Amniotic stem cell (primary cell): Measurements from ENCODE around the gene EVI5.

ENCODE experiments used
- DNase-seq: peaks from one replicate; lab custom pipeline; 2025; lab: John Stamatoyannopoulos, UW

The EVI5 gene

DNA sequence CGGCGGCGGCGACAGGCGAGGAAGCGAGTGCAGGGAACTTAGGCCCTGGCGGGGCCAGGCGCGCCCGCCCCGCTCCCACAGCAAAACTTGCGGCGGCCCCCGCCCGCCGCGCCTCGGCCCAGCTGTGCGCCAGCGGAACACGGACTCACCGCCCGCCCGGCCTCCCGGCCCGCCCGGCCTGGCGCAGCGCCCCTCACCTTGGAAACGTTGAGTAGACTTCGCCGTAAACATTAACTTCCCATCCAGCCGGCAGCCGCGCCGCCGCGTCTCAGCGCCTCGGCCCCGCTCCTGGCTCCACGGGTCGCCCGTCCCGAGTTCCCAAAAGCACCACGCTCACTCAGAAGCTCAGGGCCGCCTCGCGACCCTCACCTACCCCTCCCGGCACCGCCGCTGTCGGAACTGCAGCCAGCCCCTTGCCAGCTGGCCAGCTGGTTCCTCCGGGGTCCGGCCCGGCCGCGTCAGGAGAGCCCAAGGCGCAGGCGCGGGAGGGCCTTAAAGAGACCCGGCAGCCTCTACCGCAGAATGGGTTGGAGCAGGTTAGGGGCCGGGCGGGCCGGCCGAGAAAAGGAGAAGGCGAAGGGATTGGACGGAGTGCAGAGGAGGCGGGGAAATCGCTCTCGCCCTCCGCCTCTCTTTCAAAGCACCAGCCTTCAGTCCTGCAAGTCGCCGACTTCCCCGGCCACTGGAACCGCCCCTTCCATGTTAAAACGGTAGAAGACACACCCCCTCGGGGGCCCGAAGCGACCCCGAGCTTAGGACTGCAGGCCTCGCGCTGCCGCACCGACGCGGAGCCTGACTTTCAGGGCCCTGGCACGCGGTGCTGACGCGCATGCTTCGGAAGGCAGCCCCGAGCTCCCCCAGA is at the start of gene EVI5:
TSS of gene EVI5 (minus strand) at position 470 of the 862 bp plus-strand sequence. CDS start 48,562 bp downstream, outside the sequence.
- DNase-seq, result peak; percentile 94

DNA sequence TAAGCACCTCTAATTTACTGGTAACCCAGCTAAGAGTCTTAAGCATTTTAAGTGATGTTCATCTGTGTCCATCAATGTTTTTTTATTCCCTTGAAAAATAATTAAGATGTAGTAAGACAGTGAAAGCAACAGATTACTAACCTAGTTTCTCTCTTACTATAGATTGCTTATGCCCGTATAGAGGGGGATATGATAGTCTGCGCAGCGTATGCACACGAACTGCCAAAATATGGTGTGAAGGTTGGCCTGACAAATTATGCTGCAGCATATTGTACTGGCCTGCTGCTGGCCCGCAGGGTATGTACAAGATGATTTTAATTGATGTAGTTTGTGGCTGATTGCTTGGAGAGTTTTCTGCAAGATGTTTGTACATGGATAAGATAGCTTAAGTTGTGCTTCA is 49.7 kb upstream of the EVI5 start:
- no peak for DNase-seq

DNA sequence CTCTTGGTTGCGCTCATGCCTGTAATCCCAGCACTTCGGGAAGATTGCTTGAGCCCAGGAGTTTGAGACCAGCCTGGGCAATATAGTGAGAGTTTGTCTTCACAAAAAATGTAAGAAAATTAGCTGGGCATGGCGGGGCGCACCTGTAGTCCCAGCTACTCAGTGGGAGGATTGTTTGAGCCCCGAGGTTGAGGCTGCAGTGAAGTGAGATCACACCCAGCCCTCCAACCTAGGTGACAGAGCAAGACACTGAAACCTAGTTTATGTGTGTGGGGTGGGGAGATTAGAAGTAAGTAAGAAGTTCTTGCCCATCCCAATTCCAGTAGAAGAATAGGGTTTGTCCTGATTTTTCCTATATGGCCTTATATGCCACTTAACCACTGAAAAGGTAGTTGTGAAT is 48.9 kb upstream of the EVI5 start:
- DNase-seq, result no peak

DNA sequence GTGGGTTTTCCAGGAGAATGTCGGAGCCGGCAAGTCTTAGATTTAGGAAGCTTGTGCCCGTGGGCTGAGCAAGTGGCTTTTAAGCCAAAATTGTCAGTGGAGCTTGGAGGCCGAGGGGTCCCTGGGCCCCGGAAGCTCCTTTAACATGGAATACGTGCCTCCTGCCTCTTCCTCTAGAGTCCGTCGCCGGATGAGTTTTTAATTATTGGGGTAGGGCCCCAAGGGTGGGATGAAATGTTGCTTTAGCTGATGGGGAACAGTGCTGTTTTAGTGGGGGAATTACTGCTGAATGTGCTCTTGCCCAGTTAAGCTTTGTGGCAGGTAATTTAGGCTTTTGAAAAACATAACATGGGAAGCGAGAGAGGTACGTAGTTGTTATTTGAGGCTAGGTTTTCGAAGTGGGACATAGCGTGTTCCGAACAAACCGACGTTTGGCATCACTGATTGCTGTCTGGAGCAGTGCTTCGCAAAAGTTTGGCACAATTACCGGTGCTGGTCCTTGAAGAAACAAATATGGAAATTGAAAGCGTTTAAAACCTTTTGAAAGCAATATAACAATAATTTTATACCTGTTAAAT is 47.7 kb upstream of the EVI5 start:
- DNase-seq, result no peak

DNA sequence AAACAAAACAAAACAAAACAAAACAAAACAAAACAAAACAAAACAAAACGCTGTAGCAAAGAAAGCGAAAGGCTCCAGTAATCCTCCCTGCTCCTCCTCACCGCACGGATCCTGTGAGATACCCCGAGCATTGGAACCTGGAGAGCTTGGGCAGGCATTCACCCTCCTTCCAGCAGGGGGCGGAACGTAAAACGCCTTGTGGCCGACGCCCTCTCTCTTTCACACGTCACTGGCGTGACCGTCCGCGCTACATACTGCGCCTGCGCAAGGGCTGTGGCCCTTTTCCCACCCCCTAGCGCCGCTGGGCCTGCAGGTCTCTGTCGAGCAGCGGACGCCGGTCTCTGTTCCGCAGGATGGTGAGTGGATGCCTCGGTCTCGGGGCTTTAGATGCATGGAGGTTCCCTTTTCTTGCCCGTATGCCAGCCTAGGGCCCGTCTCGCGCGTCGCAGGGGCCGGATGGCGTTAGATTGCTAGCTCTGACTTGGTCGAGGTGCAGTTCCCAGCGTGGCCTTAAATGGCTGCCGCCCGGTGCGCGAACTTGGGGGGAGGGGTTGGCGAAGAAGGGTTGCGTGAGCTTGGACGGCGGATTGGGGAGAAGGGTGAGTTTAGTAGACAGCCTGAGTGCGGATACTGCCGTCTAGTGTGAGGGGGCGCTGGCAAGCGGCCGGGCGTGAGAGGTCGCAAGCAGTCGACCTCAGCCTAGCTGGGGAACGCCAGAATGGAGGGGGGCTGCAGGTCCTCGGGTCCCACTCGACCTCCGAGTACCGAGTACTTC is 47.0 kb upstream of the EVI5 start, which contains the start of gene RPL5:
TSS of gene RPL5 (plus strand) at position 279 of the 775 bp plus-strand sequence. CDS start at position 354, 75 bp downstream.
- peak; percentile 97 for DNase-seq

DNA sequence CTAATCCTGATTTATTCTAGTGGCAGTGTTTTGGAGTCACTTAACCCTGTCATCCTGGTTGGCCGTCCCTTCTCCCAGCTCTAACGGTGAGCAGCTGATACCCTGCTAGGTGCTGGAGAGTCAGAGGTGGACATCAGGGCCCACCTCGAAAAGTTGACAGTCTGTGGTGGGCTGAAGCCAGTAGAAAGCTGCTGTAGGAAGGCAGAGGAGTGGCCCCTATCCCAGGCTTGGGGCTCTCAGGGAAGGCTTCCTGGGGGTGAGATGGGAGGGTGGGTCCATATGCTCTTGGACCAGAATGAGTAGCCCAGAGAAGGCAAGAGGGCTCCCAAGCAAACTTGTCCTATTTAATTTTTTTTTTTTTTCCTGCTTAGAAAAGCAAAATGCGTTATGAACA is 46.5 kb upstream of the EVI5 start:
- DNase-seq, result no peak

DNA sequence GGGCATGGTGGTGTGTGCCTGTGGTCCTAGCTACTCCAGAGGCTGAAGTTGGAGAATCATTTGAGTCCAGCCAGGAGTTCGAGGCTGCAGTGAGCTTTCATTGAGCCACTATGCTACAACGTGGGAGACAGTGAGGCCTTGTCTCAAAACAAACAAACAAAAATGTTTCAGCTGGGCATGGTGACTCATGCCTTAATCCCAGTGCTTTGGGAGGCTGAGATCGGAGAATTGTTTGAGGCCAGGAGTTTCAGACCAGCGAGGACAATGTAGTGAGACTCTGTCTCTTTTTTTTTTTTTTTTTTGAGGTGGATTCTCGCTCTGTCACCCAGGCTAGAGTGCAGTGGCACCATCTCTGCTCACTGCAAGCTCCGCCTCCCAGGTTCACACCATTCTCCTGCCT is 41.9 kb upstream of the EVI5 start:
- no peak for DNase-seq

DNA sequence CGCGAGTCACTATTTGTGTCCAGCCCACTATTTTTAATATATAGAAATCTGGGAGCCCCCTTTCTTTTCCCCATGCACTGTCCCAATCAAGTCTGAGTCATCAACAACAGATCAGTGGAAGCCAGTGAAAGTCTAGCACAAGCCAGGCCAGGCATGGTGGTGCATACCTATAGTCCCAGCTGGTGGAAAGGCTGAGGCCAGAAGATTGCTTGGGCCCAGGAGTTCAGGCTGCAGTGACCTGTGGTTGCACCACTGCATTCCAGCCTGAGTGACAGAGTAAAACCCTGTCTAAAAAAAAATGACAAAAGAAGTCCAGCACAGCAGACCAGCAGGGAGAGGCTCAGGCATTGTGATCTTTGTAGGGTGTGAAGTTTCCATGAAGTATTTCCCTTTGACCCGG is 38.0 kb upstream of the EVI5 start:
- DNase-seq, result no peak

DNA sequence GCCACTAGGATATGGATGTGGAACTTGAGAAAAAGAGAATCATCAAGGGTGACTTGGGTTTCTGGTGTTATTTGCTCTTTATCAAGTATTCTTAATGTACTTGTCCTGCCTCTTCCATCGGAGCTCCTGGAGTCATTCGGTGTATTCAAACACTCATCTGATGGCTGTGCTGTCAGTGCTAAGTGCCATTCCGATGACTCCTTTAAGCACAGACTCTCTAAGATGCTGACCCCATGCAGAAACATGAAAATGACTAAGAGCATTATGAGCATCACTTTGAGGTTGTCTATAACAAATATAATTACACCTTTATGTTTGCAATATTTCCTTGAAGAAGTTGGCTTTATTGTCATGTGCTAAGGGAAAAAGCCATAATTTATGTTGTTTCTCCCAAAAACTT is 35.6 kb upstream of the EVI5 start:
- DNase-seq, result no peak

DNA sequence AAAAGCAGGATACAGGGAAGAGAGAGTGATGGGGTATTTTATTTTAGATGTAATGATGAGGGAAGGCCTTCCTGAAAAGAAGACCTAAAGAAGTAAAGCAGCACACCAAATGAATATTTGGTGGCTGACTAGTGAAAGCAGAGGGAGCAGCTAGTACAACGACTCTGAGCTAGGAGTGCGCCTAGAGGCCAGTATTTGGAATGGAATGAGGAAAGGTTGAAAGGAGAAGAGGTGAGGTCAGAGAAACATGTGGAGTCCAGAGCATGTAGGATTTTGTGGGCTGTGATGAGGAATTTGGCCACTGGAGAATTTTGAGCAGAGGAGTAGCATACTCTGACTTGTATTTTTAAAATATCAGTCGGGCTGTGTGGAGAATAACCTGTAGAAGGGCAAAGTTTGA is 35.1 kb upstream of the EVI5 start:
- no peak for DNase-seq

DNA sequence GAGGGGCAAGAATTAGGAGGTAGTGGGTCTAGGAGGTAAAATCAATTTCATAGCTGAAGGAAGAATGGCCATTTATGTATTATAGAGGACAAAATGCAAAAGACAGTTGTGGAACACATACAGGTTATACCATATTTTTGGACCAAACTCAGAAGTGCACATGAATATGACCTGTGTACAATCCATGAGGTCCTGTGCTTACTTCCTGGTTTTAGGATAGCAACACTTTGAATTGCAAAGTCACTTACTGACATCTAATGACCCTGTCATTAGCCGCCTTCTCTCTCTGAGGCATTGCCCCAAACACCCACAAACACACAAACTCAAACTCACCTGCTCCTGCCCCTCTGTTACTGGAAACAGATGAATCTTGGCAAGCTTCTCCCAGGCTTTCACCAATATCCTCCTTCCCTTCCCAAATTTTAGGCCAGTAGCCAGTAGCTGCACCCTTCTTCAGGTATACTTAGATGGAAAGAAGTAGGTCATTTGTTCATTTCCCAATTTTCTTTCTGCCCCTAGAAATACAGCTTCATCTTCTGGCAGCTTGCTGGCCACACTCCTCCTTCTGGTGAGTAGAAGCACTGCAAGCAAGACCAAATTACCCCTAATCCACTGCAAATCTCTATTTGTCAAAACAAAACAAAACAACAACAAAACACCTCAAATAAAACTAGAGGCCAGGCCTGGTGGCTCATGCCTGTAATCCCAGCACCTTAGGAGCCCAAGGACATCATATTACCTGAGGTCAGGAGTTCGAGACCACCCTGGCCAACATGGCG is 33.3 kb upstream of the EVI5 start:
- DNase-seq, result no peak

DNA sequence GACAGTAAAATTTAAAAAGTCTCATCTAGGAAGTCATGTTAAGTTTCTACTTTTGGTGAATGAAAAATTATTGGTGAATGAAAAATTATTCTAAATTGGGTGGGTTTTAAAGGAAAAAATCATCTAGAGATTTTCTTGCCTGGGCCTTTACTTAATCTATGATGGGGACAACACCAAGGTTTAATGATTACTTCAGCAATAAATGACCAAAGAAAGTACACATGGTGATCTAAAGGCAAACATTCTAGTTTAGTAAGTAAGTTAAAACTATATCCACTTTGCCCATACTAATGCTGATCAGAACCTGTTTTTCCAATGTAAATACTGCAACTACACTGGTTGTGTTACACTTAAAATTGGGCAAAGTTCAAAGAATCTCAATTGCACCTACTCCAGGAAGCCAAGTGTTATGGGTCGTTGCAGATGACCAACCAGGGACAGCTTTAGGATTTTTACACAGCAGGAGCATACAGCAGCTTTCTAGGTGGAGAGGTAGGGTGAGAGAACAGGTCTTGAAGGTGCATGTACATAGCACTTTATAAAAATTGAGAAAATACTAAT is 32.3 kb upstream of the EVI5 start:
- no peak for DNase-seq

DNA sequence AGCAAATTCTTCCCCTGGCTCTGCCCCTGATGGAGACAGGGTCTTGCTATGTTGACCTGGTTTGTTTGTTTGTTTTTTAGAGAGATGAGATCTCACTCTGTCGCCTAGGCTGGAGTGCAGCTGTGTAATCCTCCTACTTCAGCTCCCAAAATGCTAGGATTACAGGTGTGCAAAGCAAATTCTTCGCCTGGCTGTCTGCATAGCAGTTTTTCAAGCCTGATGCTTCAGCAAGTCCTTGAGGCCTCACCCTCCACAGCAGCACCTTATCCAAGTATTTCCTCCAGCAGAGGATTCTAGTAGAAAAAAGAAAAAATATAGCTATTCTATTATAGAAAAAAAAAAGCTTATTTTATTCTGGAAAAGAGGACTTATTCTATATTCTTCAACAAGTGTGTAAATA is 31.8 kb upstream of the EVI5 start:
- no peak for DNase-seq

DNA sequence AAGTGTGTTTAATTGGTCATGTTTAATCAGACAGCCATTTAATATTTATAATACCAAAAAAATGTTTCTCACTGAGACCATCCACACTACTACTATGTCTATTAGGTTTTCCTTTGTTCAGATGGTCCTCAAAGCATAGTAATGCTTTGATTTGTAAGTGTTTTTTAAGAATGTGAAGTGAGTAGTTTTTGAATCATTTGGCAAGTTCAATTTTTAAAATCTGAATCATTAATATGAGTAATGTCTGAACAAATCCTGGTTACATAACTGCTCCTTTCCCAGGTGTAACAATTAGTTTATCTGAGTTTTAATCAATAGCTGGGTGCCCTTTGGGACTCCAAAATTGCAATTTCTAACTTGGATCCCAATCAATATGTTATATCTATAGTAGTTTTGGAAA is 23.5 kb upstream of the EVI5 start:
- DNase-seq, result no peak

DNA sequence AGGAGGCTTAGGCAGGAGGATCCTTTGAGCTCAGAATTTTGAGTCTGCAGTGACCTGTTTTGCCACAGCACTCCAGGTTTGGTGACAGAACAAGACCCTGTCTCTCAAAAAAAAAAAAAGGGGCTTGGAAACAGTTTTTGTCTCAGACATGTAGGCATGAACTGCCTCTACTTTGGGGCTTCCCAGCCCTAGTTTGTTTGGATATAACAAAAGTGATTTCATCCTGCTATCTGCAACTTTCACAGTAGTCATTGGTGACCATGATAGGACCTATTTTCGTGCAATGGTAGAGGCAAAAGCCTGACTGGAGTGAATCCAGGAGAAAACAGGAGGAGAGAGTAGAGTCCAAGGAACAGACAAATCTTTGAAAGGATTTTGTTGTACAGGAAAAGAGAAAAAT is 20.3 kb upstream of the EVI5 start:
- DNase-seq, result no peak

DNA sequence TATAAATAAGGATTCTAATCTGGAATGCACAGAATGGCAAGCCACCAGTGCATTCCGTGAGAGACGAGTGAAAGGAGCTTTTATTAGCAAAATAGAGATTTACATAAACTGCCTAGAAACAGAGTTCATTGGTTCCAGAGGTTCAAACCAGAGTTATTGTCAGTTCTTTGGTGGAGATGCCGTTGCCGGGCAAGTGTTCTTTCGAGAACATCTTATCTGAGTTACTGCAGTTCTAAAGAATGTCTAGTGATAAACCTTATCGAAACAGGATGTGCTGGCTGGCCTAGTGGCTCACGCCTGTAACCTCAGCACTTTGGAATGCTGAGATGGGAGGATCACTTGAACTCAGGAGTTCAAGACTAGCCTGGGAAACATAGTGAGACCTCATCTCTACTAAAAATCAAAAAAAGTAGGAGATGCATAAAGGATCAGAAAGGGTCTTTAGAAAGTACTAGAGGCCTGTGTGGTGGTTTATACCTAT is 19.9 kb upstream of the EVI5 start:
- peak; percentile 84 for DNase-seq

DNA sequence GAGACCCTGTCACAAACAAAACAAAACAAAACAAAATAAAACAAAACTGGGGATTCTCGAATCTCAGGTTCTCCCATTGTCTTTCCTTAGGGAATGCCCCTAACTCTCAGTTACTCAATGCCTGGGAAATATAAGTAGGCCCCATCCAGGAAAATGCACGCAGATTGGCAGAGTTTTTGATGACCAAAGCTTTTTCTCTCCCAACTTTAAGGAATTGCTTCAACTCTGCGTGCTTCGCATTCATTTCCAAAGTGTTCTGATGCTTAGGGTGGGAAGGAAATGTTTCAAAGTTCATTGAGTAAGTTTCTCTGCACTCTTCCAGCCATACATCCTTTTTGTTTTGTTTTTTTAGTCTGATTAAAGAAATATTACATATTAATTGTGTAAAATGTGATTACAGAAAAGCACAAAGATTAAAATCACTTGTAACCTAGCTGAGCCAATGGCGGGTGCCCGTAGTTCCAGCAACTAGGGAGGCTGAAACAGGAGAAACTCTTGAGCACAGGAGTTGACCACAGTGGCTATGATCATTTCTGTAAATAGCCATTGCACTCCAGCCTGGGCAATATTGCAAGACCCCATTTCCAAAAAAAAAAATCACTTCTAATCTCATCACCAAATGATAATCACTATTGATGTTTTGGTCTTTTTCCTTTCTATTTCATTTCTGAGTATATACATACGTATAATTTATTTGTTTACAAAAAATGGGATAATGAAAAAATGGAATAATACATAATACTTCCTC is 18.4 kb upstream of the EVI5 start:
- no peak for DNase-seq

DNA sequence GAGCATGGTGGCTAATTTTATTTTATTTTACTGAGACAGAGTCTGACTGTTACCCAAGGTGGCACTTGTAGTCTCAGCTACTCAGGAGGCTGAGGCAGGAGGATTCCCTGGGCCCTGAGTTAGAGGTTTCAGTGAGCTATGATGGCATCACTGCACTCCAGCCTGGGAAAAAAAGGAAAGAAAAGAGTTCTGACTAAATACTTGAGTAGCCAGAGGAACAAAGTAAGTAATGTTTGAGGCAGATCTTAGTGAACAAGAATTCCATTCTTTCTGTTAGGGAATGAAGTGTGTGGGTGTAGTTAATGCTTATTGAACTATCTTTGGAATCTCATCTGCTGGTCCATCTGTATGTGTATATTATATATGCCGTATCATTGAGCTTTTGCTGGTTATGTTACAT is 13.1 kb upstream of the EVI5 start:
- no peak for DNase-seq

DNA sequence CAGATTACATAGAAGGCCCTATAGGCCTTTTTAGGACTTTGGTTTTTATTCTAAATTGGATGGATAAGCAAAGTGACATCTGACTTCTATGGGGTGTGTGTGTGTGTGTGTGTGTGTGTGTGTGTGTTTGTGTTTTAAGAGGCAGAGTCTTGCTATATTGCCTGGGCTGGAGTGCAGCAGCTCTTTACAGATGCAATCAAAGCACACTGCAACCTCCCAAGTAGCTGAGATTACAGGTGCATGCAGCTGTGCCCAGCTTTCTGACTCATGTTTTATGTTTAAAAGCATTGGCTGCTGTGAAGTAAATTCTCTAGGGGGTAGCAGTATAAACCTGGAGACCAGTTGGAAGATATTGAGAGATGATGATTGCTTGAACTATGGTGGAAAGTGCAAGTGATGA is 12.4 kb upstream of the EVI5 start:
- no peak for DNase-seq

DNA sequence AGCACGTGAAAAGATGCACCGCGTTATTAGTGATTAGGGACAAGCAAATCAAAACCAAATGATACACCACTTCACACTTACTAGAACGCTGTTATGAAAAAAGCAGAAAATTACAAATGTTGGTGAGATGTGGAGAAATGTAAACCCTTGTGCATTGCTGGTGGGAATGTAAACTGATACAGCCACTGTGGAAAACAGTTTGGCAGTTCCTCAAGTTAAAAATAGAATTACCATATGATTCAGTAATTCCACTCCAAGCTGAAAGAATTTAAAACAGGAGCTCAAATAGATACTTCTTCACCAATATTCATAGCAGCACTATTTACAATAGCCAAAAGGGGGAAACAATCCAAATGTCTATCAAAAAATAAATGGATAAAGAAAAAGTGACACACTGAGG is 10.3 kb upstream of the EVI5 start:
- DNase-seq, result peak; percentile 46

DNA sequence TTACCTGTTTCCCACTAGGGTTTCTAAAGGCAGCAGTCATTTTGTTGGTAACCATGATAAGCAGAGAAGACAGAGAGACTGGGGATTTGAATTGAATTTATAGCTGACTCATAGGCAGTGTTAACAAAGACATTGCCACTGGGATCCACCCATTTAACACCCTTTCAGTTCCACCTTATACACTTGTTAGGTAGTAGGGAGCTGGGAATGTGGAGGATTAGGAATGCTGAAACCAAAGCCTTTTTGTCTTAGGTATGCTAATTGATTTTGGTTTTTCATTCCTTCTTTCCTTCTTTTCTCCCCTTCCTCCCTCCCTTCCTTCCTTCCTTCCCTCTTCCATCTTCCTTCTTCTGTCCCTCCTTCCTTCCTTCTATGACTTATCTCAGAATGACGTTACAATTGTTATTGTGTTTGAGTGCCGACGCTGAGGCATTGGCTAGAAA is 7.5 kb upstream of the EVI5 start:
- DNase-seq, result no peak
